HEK293T (cell line): ENCODE results near the gene RNF32.

Experiments
- BHLHE40 ChIP-seq: fragments of 450-650 bp; IDR thresholded peaks from 2 replicates; pipeline ENCODE4 v1.6.1; 2016; ENCODE audit warnings: mild to moderate bottlenecking, moderate library complexity, borderline replicate concordance
- FOXK2 ChIP-seq: fragments of 450-650 bp; IDR thresholded peaks from 2 replicates; pipeline ENCODE4 v1.6.1; 2016; ENCODE audit warnings: mild to moderate bottlenecking
- FOXM1 ChIP-seq: fragments of 450-650 bp; IDR thresholded peaks from 2 replicates; pipeline ENCODE4 v1.6.1; 2017; ENCODE audit warnings: mild to moderate bottlenecking, borderline replicate concordance
- HDGF ChIP-seq: fragments of 450-650 bp; IDR thresholded peaks from 2 replicates; pipeline ENCODE4 v1.6.1; 2017; ENCODE audit warnings: antibody characterized with exemption, borderline replicate concordance
- TARDBP ChIP-seq: fragments of 450-650 bp; IDR thresholded peaks from 2 replicates; pipeline ENCODE4 v1.6.1; 2016

- TF ChIP-seq BHLHE40 (no peak), TARDBP (no peak), HDGF (no peak), FOXK2 (no peak), FOXM1 (no peak)
These were observed 28.7 kb downstream of the RNF32 start for GRCh38 chr7:156669035-156669828.
